ENCODE results near the gene SSTR1. TPM values are rescaled to one million over a fixed set of nuclear protein-coding genes. Genes with fewer than 3 reads are reported as not detected.

SSTR1 gene
- total RNA-seq, 2 experiments from 2014 or later, result not detected

DNA sequence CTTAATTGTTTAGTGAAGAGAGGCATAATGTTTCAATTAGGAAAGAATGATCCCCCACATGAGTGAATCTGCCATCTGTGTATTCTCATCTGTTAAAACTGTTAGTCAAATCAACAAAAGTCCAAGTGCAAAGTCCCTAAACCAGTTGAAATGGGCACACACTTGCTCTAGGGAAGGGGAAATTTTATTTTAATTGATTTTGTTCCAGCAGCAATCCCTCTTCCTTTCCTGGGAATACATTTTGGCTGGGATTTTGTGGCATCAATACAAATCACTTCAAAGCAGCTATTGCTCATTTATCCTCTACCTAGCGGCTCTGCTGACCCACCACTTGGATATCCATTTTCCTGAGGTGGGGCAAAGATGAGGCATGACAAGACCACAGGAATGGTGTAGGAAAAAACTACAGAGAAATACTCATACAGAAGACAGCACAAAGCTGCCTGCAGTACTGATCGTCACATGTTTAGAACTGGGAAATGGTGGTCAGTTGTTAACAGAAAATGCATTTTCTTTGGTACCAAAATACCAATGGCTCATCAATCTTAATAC lies 9.8 kb upstream of the SSTR1 start:
- intact Hi-C loops (cut with micrococcal nuclease), result loop anchor here (5.0 kb wide), 1 partner anchor 211 kb away; no protein-coding TSS in a partner anchor
- H3K4me3 Mint-ChIP-seq, result no peak overlapping the region
- TF ChIP-seq, protein P1, sequence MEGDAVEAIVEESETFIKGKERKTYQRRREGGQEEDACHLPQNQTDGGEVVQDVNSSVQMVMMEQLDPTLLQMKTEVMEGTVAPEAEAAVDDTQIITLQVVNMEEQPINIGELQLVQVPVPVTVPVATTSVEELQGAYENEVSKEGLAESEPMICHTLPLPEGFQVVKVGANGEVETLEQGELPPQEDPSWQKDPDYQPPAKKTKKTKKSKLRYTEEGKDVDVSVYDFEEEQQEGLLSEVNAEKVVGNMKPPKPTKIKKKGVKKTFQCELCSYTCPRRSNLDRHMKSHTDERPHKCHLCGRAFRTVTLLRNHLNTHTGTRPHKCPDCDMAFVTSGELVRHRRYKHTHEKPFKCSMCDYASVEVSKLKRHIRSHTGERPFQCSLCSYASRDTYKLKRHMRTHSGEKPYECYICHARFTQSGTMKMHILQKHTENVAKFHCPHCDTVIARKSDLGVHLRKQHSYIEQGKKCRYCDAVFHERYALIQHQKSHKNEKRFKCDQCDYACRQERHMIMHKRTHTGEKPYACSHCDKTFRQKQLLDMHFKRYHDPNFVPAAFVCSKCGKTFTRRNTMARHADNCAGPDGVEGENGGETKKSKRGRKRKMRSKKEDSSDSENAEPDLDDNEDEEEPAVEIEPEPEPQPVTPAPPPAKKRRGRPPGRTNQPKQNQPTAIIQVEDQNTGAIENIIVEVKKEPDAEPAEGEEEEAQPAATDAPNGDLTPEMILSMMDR (IDR thresholded peaks at IDR 0.05), result no peak
- ATAC-seq (no peak), DNase-seq (no peak)
- H3K9me3 Mint-ChIP-seq, result no peaks in the 10 kb centered on the region
- no peaks in the 10 kb centered on the region for H3K36me3 Mint-ChIP-seq (ENCODE audit: low read depth)
- H3K4me1 Mint-ChIP-seq (ENCODE audit: low read depth), result peaks cover 4% of the 10 kb centered on the region
- POLR2A ChIA-PET, result no interaction called here
- H3K27ac Mint-ChIP-seq, result no peak overlapping the region
- H3K27me3 Mint-ChIP-seq, result peaks cover 4% of the 10 kb centered on the region
- CTCF ChIA-PET, result interaction anchor here (0.6 to 2.9 kb wide), 16 partner anchors 7 to 295 kb away, joined by 3 to 14 read pairs (median 4); partner anchors contain the start of gene SSTR1

DNA sequence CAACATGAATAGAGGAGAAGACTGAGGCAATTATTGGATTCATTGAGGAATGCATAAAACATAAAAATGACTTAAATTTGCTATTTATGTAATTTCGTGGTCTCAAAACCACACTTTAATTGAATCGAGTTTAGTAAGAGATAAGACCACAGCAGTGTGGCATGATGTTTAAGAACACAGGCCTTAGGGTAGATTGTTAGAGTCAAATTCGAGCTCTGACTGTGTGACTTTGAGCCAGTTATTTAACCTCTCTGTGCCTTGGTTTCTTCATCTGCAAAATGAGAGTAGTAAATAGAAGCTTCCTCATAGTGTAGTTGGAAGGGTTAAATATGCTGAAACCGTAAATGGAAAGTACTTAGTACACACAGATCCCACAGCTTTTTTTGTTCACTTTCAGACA lies 9.3 kb upstream of the SSTR1 start:
- Mint-ChIP-seq H3K27ac (no peak overlapping the region), H3K9me3 (no peaks in the 10 kb centered on the region), H3K4me3 (no peak overlapping the region), H3K4me1 (ENCODE audit: low read depth) (peaks cover 4% of the 10 kb centered on the region), H3K36me3 (ENCODE audit: low read depth) (no peaks in the 10 kb centered on the region), H3K27me3 (peaks cover 4% of the 10 kb centered on the region)
- intact Hi-C loops (cut with micrococcal nuclease), result loop anchor here (5.0 kb wide), 1 partner anchor 211 kb away; no protein-coding TSS in a partner anchor
- ChIA-PET CTCF (interaction anchor here (0.6 to 2.9 kb wide), 6 partner anchors 10 to 820 kb away, joined by 3 to 14 read pairs (median 3); partner anchors contain the start of gene SSTR1), POLR2A (no interaction called here)
- DNase-seq (no peak), ATAC-seq (no peak)
- TF ChIP-seq, protein P1 (IDR thresholded peaks at IDR 0.05), result no peak

DNA sequence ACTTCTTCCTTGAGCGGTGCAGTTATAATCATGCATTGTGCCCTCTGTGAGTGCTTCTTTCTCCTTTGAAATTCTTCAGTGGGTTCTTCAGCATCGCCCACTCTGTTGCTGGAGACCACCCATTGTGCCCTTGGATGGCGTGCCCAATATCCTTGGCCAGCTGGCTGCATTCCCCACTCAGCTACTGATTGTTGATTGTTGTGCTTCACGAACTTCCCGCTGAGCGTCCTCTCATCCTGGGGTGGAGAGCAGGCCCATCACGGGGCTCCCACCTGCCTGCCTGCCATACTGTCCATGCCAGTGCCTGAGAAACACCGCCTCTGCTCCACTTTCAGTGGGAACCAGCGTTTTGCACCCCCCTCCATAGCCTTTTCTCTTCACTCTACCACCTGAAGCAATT lies 8.6 kb upstream of the SSTR1 start:
- TF ChIP-seq, protein P1 (IDR thresholded peaks at IDR 0.05), result no peak
- intact Hi-C loops (cut with micrococcal nuclease), result loop anchor here (5.0 kb wide), 1 partner anchor 212 kb away; no protein-coding TSS in a partner anchor
- H3K4me1 Mint-ChIP-seq (ENCODE audit: low read depth), result peaks cover 4% of the 10 kb centered on the region
- no peaks in the 10 kb centered on the region for H3K9me3 Mint-ChIP-seq
- no peak overlapping the region for H3K4me3 Mint-ChIP-seq
- ChIA-PET CTCF (interaction anchor here (0.6 to 2.9 kb wide), 3 partner anchors 9 to 819 kb away, joined by 3 to 14 read pairs (median 8); partner anchors contain the start of gene SSTR1), POLR2A (interaction anchor here (1.1 kb wide), 1 partner anchor 9 kb away, joined by 3 read pairs; no protein-coding TSS in a partner anchor)
- peaks cover 4% of the 10 kb centered on the region for H3K27me3 Mint-ChIP-seq
- DNase-seq, result no peak
- no peak for ATAC-seq
- H3K27ac Mint-ChIP-seq, result no peak overlapping the region
- no peaks in the 10 kb centered on the region for H3K36me3 Mint-ChIP-seq (ENCODE audit: low read depth)

DNA sequence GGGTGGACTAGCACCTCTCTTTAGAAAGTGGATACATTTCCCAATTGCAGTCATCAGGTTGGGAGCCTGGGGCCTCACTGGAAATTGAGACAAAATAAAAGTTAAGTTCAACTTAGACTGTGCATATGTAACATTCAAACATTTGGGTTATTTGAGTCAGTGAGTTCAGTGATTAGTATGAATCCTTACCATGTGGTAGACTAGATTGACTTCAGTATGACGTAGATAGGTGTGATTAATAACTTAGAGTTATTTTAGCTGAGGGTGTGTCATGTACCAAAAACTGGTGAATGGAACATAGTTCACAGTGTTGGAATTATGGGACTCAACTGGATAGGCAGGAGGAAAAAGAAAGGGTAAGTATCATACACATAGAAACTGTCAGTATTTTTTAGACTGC lies 8.0 kb upstream of the SSTR1 start:
- ChIA-PET CTCF (interaction anchor here (2.1 kb wide), 1 partner anchor 214 kb away, joined by 8 read pairs; no protein-coding TSS in a partner anchor), POLR2A (interaction anchor here (1.1 kb wide), 1 partner anchor 9 kb away, joined by 3 read pairs; no protein-coding TSS in a partner anchor)
- Mint-ChIP-seq H3K36me3 (ENCODE audit: low read depth) (no peaks in the 10 kb centered on the region), H3K4me1 (ENCODE audit: low read depth) (peaks cover 4% of the 10 kb centered on the region), H3K4me3 (no peak overlapping the region), H3K27me3 (peaks cover 4% of the 10 kb centered on the region), H3K9me3 (no peaks in the 10 kb centered on the region), H3K27ac (no peak overlapping the region)
- TF ChIP-seq, protein P1 (IDR thresholded peaks at IDR 0.05), result no peak
- ATAC-seq (no peak), DNase-seq (no peak)
- intact Hi-C loops (cut with micrococcal nuclease), result loop anchor here (5.0 kb wide), 1 partner anchor 212 kb away; no protein-coding TSS in a partner anchor

DNA sequence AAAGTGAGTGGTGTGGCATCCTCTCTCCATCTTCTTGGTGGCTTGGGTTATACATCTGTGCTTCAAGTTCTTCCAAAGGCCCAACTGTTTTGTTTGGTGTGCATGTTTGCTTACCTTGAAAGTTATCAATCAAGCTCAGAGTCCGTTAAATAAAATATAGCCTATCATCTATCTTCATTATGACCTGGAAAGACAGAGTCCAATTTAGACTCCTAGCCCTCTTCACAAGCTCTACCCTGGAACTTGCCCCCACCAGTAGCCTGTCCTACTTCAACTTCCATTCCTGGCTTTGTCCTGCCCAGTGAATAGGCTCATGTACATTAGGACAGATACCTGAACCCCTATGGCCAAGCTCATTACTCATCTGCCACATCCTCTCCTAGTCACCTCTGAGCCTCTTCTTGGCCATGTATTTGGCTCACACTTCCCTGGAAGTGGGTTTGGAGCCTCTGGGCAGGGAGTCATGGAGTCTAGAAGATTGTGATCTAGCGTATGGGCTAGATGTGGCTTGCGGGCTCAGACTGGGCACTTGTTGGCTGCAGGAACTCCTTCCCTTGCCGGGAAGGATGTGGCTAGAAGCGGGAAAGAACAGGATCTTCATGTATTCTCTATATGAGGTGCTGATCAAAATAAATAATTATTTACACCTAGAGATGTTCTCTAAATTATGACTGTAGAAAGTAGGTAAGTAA lies 6.4 kb upstream of the SSTR1 start:
- peaks cover 4% of the 10 kb centered on the region for H3K4me1 Mint-ChIP-seq (ENCODE audit: low read depth)
- H3K9me3 Mint-ChIP-seq, result no peaks in the 10 kb centered on the region
- CTCF ChIA-PET, result no interaction called here
- ATAC-seq (no peak), DNase-seq (no peak)
- peaks cover 9% of the 10 kb centered on the region for H3K27me3 Mint-ChIP-seq
- H3K36me3 Mint-ChIP-seq (ENCODE audit: low read depth), result no peaks in the 10 kb centered on the region
- TF ChIP-seq, protein P1 (IDR thresholded peaks at IDR 0.05), result no peak
- intact Hi-C loops (cut with micrococcal nuclease), result no loop called here
- H3K27ac Mint-ChIP-seq, result no peak overlapping the region
- POLR2A ChIA-PET, result no interaction called here
- no peak overlapping the region for H3K4me3 Mint-ChIP-seq
